ENCODE data around the gene TAS2R43.
"Not testable (repeated sequence)": the region's sequence is repeated elsewhere in the genome, so short reads cannot be mapped to it uniquely, and the experiment has no call there.

Gene TAS2R43

DNA sequence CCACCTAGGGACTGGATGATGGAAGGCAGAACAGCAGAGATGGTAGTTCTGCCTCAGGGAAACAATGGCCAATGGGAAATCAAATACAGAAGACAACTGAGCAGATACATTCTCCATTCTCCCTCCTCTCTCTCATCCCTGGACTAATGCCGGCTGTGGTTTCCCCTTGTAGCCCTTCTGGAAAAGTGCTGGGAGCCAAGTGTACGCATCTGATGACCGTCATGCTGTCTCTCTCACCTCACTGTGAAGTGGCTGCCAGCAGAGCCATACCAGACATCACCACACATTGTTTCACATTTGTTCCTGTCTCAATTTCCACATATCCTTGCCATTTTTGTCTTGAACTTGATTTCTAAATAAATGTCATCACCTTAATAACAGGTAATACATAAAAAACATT is 33.1 kb downstream of the TAS2R43 start:
- DNase-seq: no peak

DNA sequence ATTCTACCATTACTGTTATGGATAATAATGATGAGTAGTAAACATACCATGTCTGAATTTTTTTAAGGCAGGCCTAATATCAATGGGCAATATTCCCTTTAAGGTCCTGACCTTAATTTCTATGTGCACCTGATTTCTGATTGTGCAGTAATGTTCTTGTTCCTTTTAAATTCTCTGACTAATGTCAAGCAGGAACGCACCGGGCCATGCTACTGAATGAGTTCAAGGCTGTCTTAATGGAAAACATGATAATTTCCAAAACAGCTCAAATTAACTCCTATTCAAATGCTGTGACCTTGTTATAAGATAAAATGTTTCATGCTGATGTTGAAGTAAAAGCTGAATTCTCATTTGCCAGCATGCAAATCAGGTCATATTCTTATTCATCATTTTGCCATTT is 36.8 kb downstream of the TAS2R43 start:
- no peak for DNase-seq

- DNase-seq: not testable (repeated sequence)
These were observed 42.1 kb downstream of the TAS2R43 start for GRCh38 chr12:11049806-11050531.

DNA sequence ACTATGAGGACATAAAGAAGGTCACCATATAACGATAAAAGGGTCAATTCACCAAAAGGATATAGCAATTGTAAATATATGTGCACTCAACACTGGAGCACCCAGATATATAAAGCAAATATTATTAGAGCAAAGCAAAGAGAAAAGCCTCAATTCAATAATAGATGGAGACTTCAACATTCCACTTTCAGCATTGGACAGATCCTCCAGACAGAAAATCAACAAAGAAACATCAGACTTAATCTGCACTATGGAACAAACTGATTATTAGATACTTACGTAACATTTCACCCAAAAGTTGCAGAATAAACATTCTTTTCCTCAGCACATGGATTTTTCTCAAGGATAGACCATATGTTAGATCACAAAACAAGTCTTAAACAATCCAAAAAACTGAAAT is 50.7 kb downstream of the TAS2R43 start:
- DNase-seq: not testable (repeated sequence)
